ENCODE measurements around the gene CAMSAP3.

CAMSAP3 gene

GRCh38 chr19:7652061-7652641 is 56.5 kb downstream of the CAMSAP3 start:
- DNase-seq (ENCODE audit: low spot score): peak; percentile 78

GRCh38 chr19:7654401-7654800 is 58.7 kb downstream of the CAMSAP3 start:
- no peak for DNase-seq (ENCODE audit: low spot score)

GRCh38 chr19:7655581-7655980 is 59.9 kb downstream of the CAMSAP3 start:
- no peak for DNase-seq (ENCODE audit: low spot score)

GRCh38 chr19:7657131-7657751 is 61.6 kb downstream of the CAMSAP3 start:
- no peak for DNase-seq (ENCODE audit: low spot score)

GRCh38 chr19:7658219-7658686 is 62.6 kb downstream of the CAMSAP3 start:
- DNase-seq (ENCODE audit: low spot score): no peak

GRCh38 chr19:7661744-7662538 is 66.3 kb downstream of the CAMSAP3 start:
- DNase-seq (ENCODE audit: low spot score): no peak

GRCh38 chr19:7662657-7663056 is 67.0 kb downstream of the CAMSAP3 start:
- DNase-seq (ENCODE audit: low spot score): no peak

GRCh38 chr19:7663706-7664105 is 68.0 kb downstream of the CAMSAP3 start:
- DNase-seq (ENCODE audit: low spot score): no peak

GRCh38 chr19:7665076-7665475 is 69.4 kb downstream of the CAMSAP3 start:
- no peak for DNase-seq (ENCODE audit: low spot score)

Data from hepatic stellate cell (primary cell).